ENCODE data around the gene HMGXB3.

- TF ChIP-seq, protein P1, sequence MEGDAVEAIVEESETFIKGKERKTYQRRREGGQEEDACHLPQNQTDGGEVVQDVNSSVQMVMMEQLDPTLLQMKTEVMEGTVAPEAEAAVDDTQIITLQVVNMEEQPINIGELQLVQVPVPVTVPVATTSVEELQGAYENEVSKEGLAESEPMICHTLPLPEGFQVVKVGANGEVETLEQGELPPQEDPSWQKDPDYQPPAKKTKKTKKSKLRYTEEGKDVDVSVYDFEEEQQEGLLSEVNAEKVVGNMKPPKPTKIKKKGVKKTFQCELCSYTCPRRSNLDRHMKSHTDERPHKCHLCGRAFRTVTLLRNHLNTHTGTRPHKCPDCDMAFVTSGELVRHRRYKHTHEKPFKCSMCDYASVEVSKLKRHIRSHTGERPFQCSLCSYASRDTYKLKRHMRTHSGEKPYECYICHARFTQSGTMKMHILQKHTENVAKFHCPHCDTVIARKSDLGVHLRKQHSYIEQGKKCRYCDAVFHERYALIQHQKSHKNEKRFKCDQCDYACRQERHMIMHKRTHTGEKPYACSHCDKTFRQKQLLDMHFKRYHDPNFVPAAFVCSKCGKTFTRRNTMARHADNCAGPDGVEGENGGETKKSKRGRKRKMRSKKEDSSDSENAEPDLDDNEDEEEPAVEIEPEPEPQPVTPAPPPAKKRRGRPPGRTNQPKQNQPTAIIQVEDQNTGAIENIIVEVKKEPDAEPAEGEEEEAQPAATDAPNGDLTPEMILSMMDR (IDR thresholded peaks at IDR 0.05): no peak
- no peak for TF ChIP-seq ZFX (IDR thresholded peaks at IDR 0.05; ENCODE audit: borderline replicate concordance)
Measured at GRCh38 chr5:150068961-150069645, 68.6 kb downstream of the HMGXB3 start.

Measured in 22Rv1 (cell line).